ENCODE results near the gene MAP3K13.
"Not testable (repeated sequence)": the region's sequence is repeated elsewhere in the genome, so short reads cannot be mapped to it uniquely, and the experiment has no call there.

MAP3K13 gene

GRCh38 chr3:185342459-185343174, 20.3 kb upstream of the MAP3K13 start:
- DNase-seq: no peak

DNA sequence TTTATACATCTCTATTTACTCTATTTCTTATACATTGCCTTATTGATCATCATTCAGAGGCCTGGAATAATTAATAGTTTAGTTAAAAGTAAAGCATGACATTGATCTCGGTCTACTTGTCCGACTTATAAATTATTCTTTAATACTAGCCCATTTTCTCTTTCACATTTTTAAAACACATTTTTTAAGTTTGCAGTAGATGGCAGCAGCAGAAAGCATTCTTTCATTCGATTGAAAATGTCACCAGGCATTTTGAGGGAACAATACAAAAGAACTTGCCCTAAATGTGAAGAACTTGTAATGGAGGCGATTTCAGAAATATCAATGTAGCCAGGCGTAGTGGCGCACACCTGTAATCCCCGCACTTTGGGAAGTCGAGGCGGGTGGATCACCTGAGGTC, 15.5 kb upstream of the MAP3K13 start:
- DNase-seq: no peak

DNA sequence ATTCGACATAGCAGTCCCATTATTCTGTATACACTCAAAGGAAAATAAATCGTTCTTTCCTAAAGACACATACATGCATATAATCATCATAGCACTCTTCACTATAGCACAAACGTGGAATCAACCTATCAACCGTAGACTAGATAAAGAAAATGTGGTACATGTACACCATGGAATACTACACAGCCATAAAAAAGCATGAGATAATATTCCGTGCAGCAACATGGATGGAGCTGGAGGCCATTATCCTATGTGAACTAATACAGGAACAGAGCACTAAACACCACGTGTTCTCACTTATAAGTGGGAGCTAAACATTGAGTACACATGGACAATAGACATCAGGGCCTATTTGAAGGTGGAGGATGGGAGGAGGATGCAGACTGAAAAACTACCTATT, 12.1 kb upstream of the MAP3K13 start:
- no peak for DNase-seq

DNA sequence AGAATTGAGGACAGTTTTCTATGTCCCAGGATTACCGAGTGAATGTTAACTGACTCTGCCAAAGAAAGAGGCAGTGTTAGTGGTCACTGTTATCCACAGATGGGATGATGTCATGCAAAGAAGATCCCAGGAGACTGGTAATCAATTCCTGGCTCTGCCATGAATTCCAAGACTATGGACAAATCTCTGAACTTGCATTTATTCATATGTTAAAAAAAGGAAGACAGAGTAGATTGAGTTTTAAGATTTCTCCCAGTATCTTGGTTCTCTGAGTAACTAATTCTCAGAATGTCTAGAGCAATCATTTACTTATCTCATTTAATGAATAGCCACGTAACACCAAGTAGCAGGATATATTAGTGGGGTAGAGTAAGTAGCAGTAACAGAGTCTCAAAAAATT, 11.5 kb upstream of the MAP3K13 start:
- no peak for DNase-seq

DNA sequence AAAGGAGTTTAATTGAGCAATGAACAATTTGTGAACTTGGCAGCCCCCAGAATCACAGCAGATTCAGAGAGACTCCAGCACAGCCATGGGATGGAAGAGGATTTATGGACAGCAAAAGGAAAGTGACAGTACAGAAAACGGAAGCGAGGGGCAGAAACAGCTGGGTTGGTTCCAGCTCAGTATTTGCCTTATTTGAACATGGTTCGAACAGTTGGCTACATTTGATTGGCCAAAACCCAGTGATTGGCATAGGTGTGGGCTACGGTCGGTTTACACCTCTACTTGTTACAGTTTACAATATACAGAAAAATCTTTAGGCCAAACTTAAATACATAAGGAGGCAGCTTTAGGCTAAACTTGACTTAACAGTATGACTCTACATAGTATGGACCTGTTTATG, 9.7 kb upstream of the MAP3K13 start:
- DNase-seq: no peak

DNA sequence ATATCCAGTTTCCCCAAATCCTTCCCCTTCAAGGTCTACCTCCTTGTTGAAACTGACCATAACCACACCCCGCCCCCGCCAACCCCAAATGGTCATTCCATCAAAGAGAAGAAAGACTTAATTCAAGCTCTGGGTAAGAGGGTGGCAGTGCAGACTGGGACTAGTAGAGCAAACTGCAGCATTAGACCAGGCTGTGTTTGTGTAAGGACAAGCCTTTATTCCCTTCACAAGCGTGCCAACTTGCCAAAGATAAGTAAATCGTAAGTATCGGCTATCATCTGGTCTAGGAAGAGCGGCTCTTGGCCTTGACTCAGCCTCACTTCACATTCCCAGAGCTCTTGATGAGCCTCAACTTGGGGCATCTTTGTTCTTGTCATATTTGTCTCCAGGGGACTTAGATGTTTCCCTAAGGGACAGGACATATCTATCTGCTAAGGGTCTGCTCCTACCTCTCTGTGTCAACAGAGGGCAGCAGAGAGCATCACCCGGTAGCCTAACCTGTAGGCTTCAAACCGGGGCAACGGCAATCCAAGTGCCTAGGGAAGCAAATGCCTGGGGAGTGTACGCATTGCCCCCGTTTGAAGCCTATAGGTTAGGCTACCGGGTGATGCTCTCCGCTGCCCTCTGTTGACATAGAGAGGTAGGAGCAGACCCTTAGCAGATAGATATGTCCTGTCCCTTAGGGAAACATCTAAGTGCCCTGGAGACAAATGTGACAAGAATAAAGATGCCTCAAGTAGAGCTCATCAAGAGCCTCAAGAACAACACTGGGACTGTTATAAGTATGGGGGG, 8.9 kb upstream of the MAP3K13 start:
- peak; percentile 83 for DNase-seq

GRCh38 chr3:185356499-185356898, 6.4 kb upstream of the MAP3K13 start:
- DNase-seq: no peak

DNA sequence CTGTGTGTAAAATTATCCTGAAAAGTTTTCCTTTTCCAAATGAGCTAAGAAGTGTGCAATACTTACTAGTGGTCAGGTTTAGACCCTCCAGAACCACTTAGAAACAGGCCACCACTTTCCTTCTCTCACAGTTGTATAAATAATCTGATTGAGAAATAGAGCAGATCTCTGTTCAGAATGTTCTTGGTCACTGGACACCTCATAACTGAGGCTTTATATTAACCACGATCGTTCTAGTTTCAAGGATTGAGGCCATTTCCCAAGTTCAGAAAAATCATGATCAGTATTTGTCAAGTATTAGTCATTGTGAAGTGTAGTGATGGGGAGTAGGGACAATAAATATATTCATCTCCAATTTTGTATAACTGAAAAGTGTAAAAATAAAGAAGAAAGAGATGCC, 1.0 kb upstream of the MAP3K13 start:
- DNase-seq: no peak

- DNase-seq: no peak
Observed at GRCh38 chr3:185363662-185364203, 797 bp downstream of the MAP3K13 start.

DNA sequence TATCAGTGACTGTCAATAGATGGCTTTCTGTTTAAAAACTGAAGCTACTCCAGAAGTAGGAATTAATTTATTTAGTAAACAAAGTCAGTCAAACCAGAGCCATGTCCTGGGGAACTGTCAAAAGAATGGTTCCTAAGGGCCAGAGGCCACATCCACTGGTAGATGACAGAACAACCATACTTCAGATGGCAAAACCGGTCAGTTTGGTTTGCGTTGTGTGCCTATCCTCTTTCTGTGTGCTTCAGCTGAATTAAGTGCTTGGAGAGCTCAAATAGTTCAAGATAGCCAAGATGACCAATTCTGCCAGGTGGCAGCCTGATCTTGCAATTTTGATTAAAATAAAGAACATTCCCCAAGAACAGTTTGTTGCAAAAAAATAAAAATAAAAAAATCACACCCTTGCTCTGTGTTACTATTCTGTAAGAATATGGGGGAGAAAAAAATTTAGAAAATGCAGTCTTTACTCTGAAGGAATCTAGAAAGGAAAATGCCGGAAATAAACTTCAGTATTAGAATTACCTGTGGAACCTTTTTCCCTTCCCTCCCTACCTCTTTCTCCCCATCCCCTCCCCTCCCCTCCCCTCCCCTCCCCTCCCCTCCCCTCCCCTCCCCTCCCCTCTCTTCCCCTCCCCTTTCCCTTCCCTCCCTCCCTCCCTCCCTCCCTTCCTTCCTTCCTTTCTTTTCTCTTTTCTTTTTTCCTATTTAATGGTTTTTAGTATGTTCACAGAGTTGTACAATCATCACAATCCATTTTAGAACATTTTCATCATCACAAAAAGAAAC, 2.5 kb downstream of the MAP3K13 start:
- DNase-seq: peak; percentile 68

DNA sequence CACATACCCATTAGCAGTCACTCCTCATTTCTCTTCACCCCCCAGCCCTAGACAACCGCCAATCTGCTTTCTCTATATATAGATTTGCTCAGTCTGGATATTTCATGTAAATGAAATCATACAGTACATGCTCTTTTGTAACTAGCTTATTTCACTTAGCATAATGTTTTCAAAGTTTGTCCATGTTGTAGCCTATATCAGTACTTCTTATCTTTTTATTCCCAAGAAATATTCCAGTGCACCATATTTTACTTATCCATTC, 3.1 kb downstream of the MAP3K13 start:
- no peak for DNase-seq

GRCh38 chr3:185366913-185367312, 4.0 kb downstream of the MAP3K13 start:
- DNase-seq: no peak

GRCh38 chr3:185370349-185370748, 7.4 kb downstream of the MAP3K13 start:
- not testable (repeated sequence) for DNase-seq

DNA sequence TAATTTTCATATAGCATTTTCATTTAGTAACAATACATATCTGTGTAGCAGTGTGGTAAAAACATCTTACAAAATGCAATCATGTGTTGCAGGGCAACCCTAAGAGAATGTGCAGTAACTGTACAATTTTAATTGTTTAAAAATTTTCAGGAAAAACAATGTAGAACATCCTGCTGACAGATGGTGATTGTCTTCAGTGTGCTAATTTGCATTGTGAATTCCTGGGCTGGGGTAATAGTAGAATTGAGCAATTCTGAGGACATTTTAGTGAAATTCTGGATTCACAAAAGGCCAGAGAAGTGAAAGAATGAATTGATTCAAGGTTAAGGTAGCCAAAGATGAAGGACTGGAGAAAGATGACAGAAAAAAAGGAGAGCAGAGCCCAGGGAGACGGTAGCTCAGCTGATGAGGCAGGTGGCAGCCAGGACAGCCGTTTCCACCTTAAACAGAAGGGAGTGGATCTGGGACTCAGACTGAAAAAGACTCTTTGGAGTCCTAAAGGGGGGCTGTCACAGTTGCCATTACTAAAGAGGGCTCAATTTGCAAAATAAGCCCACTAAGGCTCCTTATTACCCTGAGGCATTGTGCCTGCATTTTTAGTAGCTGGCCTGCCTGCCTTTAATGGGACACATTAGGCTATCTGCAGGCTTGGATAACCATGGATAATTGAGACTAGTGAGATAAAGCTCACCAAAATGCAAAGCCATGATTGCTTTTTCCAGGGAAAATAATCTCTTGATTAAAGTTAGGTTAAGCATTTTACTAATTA, 8.6 kb downstream of the MAP3K13 start:
- no peak for DNase-seq

DNA sequence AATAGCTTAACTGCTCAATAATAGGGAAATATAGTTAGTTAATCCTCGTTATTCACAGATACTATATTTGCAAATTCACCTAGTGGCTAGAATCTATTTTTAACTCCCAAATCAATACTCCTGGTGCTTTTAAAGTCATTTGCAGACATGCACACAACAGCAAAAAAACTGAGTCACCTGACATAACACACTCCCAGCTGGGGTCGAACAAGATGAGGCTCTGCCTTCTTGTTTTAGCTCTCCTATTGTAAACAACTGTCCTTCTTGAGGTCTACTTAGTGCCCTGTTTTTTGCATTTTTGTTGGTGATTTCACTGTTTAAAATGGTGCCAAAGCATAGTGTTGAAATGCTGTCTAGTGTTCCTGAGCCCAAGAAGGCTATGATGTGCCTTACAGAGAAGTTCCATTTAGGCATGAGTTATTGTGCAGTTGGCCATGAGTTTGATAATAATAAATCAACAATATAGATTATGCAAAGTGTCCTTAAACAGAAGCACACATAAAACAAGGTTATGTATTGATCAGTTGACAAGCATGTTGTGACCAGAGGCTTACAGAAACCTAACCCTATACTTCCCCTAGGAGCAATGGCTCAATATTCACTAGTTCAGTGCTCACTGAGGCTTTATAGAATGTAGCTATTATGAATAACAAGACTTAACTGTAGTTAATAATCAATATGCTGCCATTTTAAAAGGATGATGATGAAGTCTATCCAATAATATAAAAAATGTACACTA, 18.6 kb downstream of the MAP3K13 start:
- DNase-seq: no peak

GRCh38 chr3:185382154-185382553, 19.2 kb downstream of the MAP3K13 start:
- DNase-seq: no peak

DNA sequence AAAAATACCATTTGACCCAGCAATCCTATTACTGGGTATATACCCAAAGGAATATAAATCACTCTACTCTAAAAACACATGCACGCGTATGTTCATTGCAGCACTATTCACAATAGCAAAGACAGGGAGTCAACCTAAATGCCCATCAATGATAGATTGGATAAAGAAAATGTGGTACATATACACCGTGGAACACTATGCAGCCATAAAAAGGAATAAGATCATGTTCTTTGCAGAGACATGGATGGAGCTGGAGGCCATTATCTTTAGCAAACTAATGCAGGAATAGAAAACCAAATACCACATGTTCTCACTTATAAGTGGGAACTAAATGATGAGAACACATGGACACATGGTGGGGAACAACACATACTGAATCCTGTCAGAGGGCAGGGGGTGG, 23.6 kb downstream of the MAP3K13 start:
- not testable (repeated sequence) for DNase-seq

DNA sequence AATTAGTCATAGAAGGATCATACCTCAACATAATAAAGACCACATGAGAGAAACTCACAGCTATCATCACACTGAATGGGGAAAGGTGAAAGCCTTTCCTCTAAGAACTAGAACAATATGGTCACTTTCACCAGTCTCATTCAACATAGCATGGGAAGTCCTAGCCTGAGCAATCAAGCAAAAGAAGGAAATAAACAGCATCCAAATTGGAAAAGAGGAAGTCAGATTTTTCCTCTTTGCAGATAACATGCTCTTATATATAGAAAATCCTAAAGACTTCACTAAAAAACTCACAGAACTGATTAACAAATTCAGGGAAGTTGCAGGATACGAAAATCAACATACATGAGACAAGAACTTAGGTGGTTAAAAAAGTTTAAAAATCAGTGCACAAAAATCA, 24.7 kb downstream of the MAP3K13 start:
- DNase-seq: no peak

DNA sequence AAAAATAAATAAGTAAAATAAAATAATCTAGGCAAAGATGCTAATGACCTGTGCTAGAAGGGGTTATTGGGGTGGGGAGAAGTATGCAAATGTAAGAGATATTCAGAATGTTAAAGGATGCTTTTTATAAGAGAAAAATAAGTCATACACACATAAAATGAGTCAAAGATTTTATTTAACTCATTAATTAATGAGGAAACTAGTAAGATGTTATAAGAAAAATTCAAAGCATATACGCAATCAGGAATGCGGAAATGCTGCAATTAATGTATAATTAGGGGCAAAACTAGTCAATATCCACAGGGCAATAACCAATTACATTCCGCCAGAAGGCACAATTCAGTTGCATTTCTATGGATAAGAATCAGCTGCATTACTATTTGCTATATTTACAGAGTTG, 30.1 kb downstream of the MAP3K13 start:
- DNase-seq: no peak

GRCh38 chr3:185397676-185398075, 34.7 kb downstream of the MAP3K13 start:
- no peak for DNase-seq

- no peak for DNase-seq
Observed at GRCh38 chr3:185399737-185400667, 37.1 kb downstream of the MAP3K13 start.
